Right renal pelvis (tissue), 4 donors: ENCODE results near the gene NUDT14. TPM values are rescaled to one million over a fixed set of nuclear protein-coding genes. Genes with fewer than 3 reads are reported as not detected.

Source experiments
- DNase-seq, 4 donors: peaks; one replicate each; pipeline ENCODE4 v3.0.0-alpha.2; 2013; ENCODE audit warnings: low read depth in 4 of 4, low spot score in 3 of 4, missing footprints in 1 of 4
- polyA plus RNA-seq, 4 donors: library from polyadenylated mRNA; unstranded; fragments of 120-200 nt; gene quantifications; one replicate each; pipeline ENCODE4 v1.2.1, GENCODE V29; 2013; ENCODE audit not compliant: insufficient read length in 4 of 4

NUDT14 gene
- polyA plus RNA-seq, 4 donors, result 25.9 to 35.2 (median 27.0) TPM

GRCh38 chr14:105161964-105162668 is 19.0 kb downstream of the NUDT14 start:
- no peak for DNase-seq

- no peak for DNase-seq
Measured at GRCh38 chr14:105161309-105161708, 19.8 kb downstream of the NUDT14 start.

GRCh38 chr14:105160776-105161175 is 20.3 kb downstream of the NUDT14 start:
- DNase-seq, result no peak

- no peak for DNase-seq
Measured at GRCh38 chr14:105159344-105159743, 21.8 kb downstream of the NUDT14 start.

GRCh38 chr14:105158794-105159193 is 22.3 kb downstream of the NUDT14 start:
- no peak for DNase-seq

- no peak for DNase-seq
Measured at GRCh38 chr14:105157872-105158271, 23.2 kb downstream of the NUDT14 start.

- DNase-seq, result no peak
Measured at GRCh38 chr14:105156414-105157375, 24.4 kb downstream of the NUDT14 start.

GRCh38 chr14:105155681-105156413 is 25.3 kb downstream of the NUDT14 start:
- no peak for DNase-seq

GRCh38 chr14:105155071-105155651 is 26.0 kb downstream of the NUDT14 start:
- no peak for DNase-seq

- no peak for DNase-seq
Measured at GRCh38 chr14:105154476-105154871, 26.6 kb downstream of the NUDT14 start.

- DNase-seq, result no peak
Measured at GRCh38 chr14:105153739-105154475, 27.2 kb downstream of the NUDT14 start.

GRCh38 chr14:105153331-105153731 is 27.8 kb downstream of the NUDT14 start:
- no peak for DNase-seq

GRCh38 chr14:105152794-105153241 is 28.3 kb downstream of the NUDT14 start:
- DNase-seq, result no peak

- no peak for DNase-seq
Measured at GRCh38 chr14:105151838-105152793, 29.0 kb downstream of the NUDT14 start.

GRCh38 chr14:105151084-105151837 is 29.9 kb downstream of the NUDT14 start:
- no peak for DNase-seq

GRCh38 chr14:105150368-105151083 is 30.6 kb downstream of the NUDT14 start:
- DNase-seq, result no peak

GRCh38 chr14:105150026-105150367 is 31.1 kb downstream of the NUDT14 start:
- no peak for DNase-seq
